Measurements from ENCODE around the gene LHFPL6. TPM values are rescaled to one million over a fixed set of nuclear protein-coding genes. Genes with fewer than 3 reads are reported as not detected.

LHFPL6 gene
- total and polyA plus RNA-seq, 9 of the 15 experiments (the other 6 are each of a cell fraction or from before 2014, with no cell fraction given): 0.18 TPM; not detected in 8

DNA sequence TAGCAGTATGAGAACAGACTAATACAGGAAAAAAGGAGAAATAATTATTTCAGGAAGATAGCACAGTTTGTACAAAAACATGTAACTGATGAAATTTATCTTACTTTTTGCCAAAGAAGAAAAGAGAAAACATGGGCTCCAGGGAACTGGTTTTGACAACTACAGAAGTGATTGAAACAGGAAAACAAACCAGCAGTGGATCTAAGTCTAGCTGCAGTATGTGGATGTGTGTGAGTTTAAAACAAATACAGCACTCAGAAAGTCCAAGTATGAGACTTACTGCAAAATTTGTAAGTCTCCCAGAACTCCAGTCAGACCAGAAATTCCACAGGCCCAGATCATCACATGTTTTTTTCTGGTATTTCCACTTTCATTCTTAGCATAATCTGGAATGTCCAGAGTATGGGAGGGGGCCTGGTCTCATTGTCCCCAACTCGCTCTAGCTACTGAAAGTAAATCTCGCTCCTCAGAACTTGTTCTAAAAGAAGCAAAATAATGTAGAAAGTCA lies 305.3 kb downstream of the LHFPL6 start:
- Histone ChIP-seq H3K27ac (ENCODE audit: extremely low read depth, low read depth, low read length) (no peak overlapping the region), H4K20me1 (replicated peaks; ENCODE audit: control insufficient read depth, insufficient read depth, low read length) (no peaks in the 10 kb centered on the region), H3K4me3 (no peak overlapping the region), H3K27me3 (ENCODE audit: control insufficient read depth in 2 of 2, insufficient read depth in 2 of 2, low read length in 2 of 2) (no peaks in the 10 kb centered on the region), H3K4me2 (ENCODE audit: insufficient read depth, low read length) (no peak overlapping the region), H2AFZ (ENCODE audit: low read depth, low read length) (no peak overlapping the region), H3K9ac (ENCODE audit: insufficient read depth in 1 of 2, low read depth in 2 of 2, low read length in 2 of 2) (no peak overlapping the region), H3K9me1 (ENCODE audit: control insufficient read depth, insufficient read depth, low read length) (no peaks in the 10 kb centered on the region), H3K4me1 (replicated peaks in 1 of 2; ENCODE audit: control insufficient read depth in 2 of 2, insufficient read depth in 2 of 2, low read length in 2 of 2) (no peaks in the 10 kb centered on the region), H3K36me3 (ENCODE audit: control insufficient read depth, insufficient read depth, low read length) (no peaks in the 10 kb centered on the region), H3K9me3 (replicated peaks; ENCODE audit: control insufficient read depth, insufficient read depth, low read depth, low read length) (no peaks in the 10 kb centered on the region), H3K79me2 (ENCODE audit: control insufficient read depth, insufficient read depth, low read length) (no peaks in the 10 kb centered on the region)
- FAIRE-seq: no peak
- no TSS peak for BruUV-seq (replicated peaks)
- intact Hi-C loops (cut with micrococcal nuclease) (no loop called here), in situ Hi-C loops (cut with MboI) (no loop called here)
- TF ChIP-seq RBFOX2 (IDR thresholded peaks at IDR 0.05; ENCODE audit: low read depth, low read length): no peak
- TF ChIP-seq SOX6 (IDR thresholded peaks at IDR 0.05): no peak
- TF ChIP-seq SP2 (IDR thresholded peaks at IDR 0.05; ENCODE audit: extremely low read depth, low read depth, low read length, poor library complexity, severe bottlenecking): no peak
- TF ChIP-seq MXI1 (IDR thresholded peaks at IDR 0.05; ENCODE audit: low read depth, low read length): no peak
- TF ChIP-seq WHSC1 (IDR thresholded peaks at IDR 0.05; ENCODE audit: low read length): no peak
- TF ChIP-seq ZNF197 (CRISPR knock-in tag; IDR thresholded peaks at IDR 0.05; ENCODE audit: low read depth): no peak
- TF ChIP-seq CHD4 (IDR thresholded peaks at IDR 0.05; ENCODE audit: insufficient read depth, insufficient replicate concordance, low read depth, low read length, poor library complexity, severe bottlenecking): no peak
- TF ChIP-seq PML (IDR thresholded peaks at IDR 0.05; ENCODE audit: low read length): no peak
- no peak for TF ChIP-seq CHD1 (IDR thresholded peaks at IDR 0.05; ENCODE audit: low read length)
- no peak for TF ChIP-seq ZNF354B (CRISPR knock-in tag; IDR thresholded peaks at IDR 0.05)
- TF ChIP-seq, protein P1, sequence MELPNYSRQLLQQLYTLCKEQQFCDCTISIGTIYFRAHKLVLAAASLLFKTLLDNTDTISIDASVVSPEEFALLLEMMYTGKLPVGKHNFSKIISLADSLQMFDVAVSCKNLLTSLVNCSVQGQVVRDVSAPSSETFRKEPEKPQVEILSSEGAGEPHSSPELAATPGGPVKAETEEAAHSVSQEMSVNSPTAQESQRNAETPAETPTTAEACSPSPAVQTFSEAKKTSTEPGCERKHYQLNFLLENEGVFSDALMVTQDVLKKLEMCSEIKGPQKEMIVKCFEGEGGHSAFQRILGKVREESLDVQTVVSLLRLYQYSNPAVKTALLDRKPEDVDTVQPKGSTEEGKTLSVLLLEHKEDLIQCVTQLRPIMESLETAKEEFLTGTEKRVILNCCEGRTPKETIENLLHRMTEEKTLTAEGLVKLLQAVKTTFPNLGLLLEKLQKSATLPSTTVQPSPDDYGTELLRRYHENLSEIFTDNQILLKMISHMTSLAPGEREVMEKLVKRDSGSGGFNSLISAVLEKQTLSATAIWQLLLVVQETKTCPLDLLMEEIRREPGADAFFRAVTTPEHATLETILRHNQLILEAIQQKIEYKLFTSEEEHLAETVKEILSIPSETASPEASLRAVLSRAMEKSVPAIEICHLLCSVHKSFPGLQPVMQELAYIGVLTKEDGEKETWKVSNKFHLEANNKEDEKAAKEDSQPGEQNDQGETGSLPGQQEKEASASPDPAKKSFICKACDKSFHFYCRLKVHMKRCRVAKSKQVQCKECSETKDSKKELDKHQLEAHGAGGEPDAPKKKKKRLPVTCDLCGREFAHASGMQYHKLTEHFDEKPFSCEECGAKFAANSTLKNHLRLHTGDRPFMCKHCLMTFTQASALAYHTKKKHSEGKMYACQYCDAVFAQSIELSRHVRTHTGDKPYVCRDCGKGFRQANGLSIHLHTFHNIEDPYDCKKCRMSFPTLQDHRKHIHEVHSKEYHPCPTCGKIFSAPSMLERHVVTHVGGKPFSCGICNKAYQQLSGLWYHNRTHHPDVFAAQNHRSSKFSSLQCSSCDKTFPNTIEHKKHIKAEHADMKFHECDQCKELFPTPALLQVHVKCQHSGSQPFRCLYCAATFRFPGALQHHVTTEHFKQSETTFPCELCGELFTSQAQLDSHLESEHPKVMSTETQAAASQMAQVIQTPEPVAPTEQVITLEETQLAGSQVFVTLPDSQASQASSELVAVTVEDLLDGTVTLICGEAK (IDR thresholded peaks at IDR 0.05): no peak
- TF ChIP-seq, protein P1 (CRISPR knock-in tag; IDR thresholded peaks at IDR 0.05): no peak
- TF ChIP-seq ZNF253 (CRISPR knock-in tag; conservative IDR thresholded peaks at IDR 0.05): no peak
- no peak for TF ChIP-seq TCF7 (IDR thresholded peaks at IDR 0.05; ENCODE audit: borderline replicate concordance)
- TF ChIP-seq HMGN3 (IDR thresholded peaks at IDR 0.05; ENCODE audit: borderline replicate concordance, extremely low read depth, insufficient read length, low read depth, low read length): no peak
- TF ChIP-seq ZNF41 (CRISPR knock-in tag; conservative IDR thresholded peaks at IDR 0.05): no peak
- DNase-seq (ENCODE audit: extremely low read depth in 1 of 4, low spot score in 3 of 4): no peak
- ChIA-PET POLR2A (no interaction called here), CTCF (ENCODE audit: low intra/inter-chr PET ratio) (no interaction called here)
- no peak for ATAC-seq
- 4% methylated on average over 2 of the region's 2 CpGs for WGBS (ENCODE audit: insufficient coverage, low coverage, missing lambda C conversion rate)
